Fibroblast of skin of right biceps (primary cell): ENCODE results near the gene DTD1.
A peak's percentile ranks its signal among the peaks of the same experiment; 100 is the strongest.
"Not testable (repeated sequence)": the region's sequence is repeated elsewhere in the genome, so short reads cannot be mapped to it uniquely, and the experiment has no call there.

Source experiments
- DNase-seq: peaks from one replicate; pipeline ENCODE4 v3.0.0-alpha.2; 2013

Gene DTD1

GRCh38 chr20:18749528-18749927 lies 161.7 kb downstream of the DTD1 start:
- DNase-seq, result no peak

- DNase-seq, result no peak
Measured at GRCh38 chr20:18750735-18751134, 162.9 kb downstream of the DTD1 start.

DNA sequence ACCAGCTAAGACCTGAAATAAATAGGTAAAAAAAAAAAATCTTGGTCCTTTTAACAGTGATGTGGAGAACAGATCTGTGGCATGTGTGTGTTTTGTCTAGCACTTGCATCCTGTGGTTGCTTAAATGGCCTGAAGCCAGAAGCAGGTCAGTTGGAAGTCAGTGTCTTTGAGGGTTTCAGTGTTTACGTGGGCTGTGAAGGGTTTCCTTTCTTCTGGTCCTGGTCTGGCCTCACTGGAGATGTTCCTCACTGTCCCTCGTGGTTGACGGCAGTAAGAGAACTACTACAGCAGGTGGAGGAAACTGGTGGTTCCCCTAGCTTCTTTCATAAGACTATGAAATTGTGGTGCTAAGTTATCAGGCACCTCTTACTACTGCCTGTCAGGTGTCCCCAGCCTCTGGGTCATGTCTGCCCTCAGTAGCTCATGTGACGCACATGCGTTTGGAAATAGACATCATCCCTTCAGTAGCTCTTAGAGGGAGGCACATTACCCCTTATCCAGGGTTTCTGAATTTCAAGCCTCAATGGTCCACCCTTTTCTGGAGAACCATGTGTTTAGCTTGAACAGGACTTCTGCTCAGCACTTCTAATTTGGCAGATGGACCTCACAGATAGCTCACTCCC lies 166.3 kb downstream of the DTD1 start:
- DNase-seq, result no peak

DNA sequence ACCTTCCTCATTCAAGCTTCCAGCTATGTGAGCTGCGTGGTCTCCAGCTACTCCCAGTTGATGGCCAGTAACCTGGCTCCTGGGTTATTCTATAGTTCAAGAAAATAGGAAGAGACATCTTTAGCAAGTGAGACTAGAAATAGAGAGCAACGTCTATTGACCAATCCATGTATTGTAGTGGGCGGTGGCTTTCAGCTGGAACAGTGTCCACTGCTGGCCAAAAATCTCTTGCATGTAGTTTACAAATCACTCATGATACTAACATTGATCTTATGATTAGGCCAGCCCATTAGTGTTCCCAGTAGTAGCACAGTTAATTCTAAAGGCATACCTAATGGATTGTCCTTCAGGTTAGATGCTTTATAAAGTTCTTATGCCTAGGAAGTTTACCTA lies 166.8 kb downstream of the DTD1 start:
- no peak for DNase-seq

DNA sequence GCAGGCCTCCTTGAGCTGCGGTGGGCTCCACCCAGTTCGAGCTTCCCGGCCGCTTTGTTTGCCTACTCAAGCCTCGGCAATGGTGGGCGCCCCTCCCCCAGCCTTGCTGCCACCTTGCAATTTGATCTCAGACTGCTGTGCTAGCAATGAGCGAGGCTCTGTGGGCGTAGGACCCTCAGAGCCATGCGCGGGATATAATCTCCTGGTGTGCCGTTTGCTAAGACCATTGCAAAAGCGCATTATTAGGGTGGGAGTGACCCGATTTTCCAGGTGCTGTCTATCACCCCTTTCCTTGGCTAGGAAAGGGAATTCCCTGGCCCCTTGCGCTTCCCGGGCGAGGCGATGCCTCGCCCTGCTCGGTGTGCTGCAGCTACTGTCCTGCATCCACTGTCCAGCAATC lies 173.0 kb downstream of the DTD1 start:
- DNase-seq, result not testable (repeated sequence)

GRCh38 chr20:18767676-18768075 lies 179.8 kb downstream of the DTD1 start:
- no peak for DNase-seq

DNA sequence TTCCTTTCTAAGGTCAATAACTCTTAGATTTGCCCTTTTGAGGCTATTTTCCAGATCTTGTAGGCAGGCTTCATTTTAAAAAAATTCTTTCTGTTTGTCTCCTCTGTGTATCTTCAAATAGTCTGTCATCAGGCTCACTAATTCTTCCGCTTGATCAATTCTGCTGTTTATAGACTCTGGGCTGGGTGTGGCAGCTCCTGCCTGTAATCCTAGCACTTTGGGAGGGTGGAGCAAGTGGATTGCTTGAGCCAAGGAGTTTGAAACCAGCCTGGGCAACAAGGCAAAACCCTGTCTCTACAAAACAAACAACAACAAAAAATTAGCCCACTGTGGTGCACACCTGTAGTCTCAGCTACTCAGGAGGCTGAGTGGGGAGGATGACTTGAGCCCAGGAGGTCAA lies 185.7 kb downstream of the DTD1 start:
- DNase-seq, result no peak

GRCh38 chr20:18774207-18774606 lies 186.4 kb downstream of the DTD1 start:
- DNase-seq, result no peak

DNA sequence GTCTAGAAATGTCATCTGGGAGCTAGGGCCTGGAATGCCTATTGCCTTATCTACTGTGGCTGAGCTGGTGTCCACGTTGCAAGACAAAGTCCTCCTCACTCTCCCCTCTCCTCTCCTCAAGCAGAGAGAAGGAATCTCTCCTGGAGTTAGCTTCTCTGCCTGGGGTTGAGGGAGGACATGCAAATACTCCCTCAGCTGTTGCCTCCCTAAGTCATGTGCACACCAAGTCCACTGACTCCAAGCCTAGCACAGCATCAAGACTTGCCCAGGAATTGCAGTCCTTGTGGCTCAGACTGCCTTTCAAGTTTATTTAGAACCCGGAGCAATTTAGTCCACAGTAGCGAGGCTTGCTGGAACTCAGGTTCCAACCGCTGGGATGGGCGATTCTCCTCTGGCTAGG lies 187.8 kb downstream of the DTD1 start:
- DNase-seq, result no peak

- DNase-seq, result no peak
Measured at GRCh38 chr20:18778690-18779392, 191.0 kb downstream of the DTD1 start.

DNA sequence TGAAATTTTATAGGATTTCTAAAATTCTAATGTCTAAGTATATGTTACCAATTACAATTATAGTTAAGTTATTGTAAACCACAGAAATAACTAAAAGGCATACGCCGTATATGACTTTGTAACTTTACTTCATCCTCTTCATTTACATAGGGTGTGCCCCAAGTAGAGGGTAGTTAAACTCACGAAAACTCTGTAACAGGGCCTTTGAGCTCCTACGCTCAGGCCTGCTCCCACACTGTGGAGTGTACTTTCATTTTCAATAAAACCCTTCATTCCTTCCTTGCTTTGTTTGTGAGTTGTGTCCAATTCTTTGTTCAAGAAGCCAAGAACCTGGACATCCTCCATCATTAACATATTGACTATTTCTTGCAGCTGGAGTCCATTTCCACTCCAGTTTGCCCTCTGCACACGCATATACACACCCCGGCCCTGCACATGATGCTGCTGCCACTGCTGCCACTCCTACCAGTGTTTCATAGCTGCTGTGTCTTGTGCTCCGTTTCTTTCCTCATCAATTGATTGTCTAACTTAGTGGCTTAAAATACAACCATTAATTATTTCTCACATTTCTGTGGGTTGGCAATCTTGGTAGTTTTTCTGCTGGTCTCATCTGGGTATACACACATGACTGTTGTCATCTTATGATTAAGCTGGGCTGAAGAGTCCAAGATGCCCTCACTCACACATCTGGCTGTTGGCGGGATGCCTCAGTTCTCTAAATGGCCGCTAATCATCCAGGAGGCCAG lies 192.7 kb downstream of the DTD1 start:
- no peak for DNase-seq

DNA sequence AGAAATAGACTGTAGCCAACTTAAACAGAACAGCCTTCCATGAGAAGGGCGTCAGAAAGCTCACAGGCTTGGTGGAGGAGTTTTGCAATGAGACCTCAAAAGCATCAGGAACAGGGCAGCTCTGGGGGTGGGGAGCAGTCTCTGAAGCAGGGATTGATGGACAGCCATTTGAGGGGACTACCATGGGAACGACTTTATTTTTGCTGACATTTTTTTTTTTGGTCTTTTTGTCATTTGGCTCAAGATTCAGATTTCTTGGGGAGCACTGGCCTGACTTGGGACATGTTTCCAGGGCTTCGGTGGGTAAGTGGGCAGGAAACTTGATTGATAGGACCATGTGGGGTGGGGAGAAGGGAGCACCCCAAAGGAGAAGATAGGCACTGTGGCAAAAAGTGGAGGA lies 193.7 kb downstream of the DTD1 start:
- no peak for DNase-seq

- DNase-seq, result no peak
Measured at GRCh38 chr20:18783385-18783959, 195.6 kb downstream of the DTD1 start.

GRCh38 chr20:18787046-18787445 lies 199.2 kb downstream of the DTD1 start:
- DNase-seq, result not testable (repeated sequence)

DNA sequence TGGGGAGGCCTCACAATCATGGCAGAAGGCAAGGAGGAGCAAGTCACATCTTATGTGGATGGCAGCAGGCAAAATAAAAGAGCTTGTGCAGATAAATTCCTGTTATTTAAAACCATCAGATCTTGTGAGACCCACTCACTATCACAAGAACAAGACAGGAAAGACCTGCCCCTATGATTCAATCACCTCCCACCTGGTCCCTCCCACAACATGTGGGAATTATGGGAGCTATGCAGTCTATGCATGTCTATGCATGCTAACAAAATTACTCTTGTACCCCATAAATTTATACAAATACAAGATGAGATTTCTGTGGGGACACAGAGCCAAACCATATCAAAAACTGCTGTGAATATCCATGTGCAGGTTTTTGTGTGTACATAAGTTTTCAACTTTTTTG lies 200.2 kb downstream of the DTD1 start:
- no peak for DNase-seq

- DNase-seq, result no peak
Measured at GRCh38 chr20:18790787-18791186, 202.9 kb downstream of the DTD1 start.

DNA sequence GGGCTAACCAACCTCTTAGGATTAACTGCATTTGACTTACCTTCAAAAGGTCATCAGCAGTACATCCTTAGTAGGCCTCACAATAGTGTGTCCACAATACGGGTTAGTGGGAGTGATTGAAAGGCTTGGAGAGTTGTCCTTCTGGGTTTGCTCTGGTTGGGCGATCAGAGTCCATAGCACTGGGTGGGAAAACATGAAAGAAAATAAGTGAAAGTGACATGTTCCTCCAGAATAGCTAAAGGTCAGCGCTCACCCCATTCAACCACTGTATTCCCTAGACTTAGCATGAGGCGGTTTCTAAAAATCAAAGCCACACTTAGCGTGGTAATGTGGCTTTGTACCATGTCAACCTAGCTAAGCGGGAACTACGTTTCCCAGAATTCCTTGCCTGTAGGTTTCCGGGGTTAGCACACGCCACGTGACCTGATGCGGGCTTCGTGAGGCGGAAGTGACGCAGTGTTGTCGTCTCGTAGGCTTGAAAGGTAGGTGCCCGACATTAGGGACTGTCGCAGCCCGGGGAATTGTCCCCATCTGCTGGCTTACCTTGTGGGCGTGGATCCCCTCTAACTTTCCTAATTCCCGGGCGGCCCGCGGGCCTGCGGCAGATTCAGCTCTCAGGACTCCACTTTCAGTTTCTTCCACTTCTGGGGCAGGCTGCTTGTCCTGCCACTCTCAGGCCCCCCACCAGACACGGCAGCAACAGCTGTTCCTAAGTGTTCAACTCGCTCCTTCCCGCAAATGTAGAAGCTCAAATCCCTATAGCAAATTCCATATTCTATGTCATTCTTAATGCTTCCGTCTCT lies 206.0 kb downstream of the DTD1 start:
- DNase-seq, result peak; percentile 88

- no peak for DNase-seq
Measured at GRCh38 chr20:18794428-18794787, 206.6 kb downstream of the DTD1 start.

DNA sequence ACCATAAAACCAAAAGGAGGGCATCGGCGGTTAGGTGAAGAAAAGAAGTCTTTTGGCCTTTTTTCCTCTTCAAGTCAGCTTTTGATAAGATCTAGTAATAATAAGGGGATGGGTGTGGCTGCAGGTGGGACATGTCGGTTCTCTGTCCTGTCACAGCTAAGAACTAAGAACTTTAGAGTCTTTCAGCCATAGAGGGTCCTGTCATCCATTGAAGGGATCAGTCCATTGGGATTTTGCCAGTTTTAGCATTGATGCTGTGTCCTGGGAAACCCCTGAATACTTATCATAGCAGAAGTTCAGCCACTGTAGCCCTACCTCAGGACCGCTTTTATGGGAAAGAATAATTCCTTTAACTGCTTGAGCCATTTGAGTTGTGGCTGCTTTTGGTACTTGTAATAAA lies 207.5 kb downstream of the DTD1 start:
- no peak for DNase-seq

DNA sequence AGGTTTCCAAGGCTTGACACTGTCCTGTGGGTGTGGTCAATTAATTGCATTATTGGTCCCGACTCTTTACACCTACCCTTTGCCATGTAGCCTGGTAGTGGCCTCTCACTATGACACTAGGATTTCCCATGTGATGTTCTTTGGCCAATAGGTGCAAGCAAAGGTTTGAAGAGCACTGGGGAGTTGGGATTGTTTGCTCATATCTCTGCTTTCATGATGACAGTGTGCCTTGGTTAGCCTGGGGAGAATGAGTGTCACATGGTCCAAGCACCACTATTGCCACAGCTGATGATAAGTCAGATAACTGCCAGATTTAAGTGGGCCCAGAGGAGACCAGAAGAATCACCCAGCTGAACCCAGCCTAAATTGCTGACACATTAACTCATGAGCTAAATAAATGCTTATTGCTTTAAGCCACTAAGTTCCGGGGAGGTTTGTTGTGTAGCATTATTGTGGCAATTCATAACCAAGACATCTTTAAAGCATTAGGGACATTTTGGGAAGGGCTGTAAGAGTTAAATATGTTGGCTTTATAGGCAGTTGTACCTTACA lies 208.5 kb downstream of the DTD1 start:
- no peak for DNase-seq

DNA sequence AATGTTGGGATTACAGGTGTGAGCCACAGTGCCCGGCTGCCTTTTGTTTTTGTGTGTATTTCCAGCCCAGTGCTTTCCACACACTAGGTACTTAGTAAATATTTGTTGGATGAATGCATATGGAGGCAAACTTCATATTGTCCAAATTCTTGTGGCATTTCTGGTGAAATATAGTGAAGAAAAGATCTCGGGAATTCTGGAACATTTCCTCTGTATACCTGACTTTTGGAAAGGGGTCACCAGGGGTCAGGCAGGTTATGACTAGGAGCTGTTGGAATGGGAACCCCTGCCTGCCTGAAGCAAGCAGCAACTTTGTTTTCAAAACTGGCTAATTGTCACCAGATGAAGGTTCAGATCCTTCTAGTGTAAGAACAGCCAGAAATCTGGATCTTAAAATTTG lies 213.7 kb downstream of the DTD1 start:
- no peak for DNase-seq

DNA sequence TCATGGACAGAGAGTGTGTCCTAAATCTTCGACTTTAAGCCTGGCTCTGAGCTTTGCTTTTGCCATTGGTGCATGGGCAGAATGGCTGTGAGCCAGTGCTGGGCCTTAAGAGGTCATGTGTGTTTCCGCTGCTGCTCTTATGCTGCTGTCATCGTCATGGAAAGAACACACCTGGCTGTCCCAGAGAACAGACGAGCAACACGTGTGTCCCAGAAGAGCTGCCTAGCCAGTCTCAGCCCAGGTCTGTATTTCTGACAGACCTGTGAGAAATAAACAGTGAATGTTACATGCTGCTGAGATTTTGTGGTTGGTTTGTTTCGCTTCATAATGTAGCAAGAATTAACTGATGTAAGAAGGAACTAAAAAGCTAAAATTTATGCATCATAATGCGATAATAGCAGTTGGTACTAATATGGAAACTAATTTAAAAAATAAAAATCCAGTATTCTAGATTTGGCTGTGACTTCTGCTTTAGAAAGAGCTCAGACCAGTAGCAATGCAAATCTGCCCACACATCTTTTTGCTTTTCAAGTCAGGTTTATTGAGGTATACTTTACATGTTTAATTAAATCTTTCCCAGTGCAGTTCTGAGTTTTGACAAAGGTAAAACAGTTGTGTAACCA lies 214.3 kb downstream of the DTD1 start:
- no peak for DNase-seq
